ENCODE measurements around the gene CCDC57.
A peak's percentile ranks its signal among the peaks of the same experiment; 100 is the strongest.

The CCDC57 gene

DNA sequence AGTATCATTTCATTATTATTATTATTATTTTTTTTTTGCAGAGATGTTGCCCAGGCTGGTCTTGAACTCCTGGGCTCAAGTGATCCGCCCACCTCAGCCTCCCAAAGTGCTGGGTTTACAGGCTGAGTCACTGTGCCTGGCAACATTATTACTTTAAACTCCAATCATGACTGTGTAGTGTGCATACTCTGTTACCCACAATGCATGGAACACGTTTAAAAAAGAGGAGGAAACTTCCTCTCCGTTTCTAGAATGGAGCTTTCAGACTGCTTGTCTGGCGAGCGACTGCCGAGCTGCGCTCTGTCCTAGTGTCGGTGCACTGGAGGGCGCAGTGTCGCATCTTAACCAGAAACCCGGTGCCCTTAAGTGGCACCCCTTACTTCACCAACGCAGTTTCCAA, 92.5 kb downstream of the CCDC57 start:
- DNase-seq, result peak; percentile 54

GRCh38 chr17:82118815-82119380, 93.7 kb downstream of the CCDC57 start:
- no peak for DNase-seq

- no peak for DNase-seq
These were observed 94.4 kb downstream of the CCDC57 start for GRCh38 chr17:82118168-82118814.

DNA sequence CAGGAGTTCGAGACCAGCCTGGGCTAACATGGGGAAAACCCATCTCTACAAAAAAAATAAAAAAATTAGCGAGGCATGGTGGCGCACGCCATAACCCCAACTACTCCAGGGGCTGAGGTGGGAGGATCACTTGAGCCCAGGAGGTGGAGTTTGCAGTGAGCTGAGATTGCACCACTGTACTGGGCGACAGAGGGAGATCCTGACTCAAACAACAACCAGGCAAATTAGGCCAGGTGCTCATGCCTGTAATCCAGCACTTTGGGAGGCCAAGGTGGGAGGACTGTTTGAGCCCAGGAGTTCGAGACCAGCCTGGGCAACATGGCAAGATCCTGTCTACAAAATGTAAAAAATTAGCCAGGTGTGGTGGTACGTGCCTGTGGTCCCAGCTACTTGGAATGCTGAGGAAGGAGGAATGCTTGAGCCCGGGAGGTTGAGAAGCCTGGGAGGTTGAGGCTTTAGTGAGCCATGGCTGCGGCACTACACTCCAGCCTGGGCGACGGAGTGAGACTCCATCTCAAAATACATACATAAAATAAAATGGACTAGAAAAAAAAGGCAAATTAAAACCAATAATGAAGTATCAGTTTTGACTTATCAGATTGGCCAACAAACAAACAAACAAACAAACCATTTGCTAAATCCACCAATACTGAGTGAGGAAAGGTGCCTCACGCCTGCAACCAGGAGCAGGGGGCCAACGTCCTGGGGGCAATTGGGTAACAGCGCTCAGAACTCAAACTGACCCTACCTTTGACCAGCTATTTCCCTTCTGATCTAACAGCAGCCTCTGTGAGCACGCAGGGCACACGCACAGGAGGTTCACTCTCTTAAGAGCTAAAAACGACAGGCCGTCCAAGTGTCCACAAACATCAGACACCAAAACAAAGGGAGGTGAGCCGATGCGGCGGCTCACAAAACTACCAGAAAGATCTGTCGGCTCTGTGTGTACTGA, 95.2 kb downstream of the CCDC57 start:
- DNase-seq, result no peak

DNA sequence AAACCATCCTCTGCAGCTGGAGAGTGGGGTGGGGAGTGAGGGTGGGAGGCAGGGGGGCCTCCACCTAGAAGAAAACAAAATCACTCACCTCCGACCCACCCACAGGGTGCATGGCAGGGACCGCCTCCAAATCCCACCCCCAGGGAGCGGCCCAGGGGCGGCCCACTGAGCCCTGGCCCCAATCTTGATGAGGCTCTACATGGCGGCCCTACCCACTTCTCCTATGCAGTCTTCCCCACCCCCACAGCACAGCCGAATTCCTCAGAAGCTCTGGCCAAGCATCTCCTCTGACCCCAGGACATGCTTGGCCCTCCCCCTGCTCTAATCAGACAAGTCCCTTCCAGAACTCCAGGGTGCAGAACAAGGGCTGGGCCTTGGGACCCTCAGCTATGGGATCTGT, 96.4 kb downstream of the CCDC57 start:
- DNase-seq, result no peak

DNA sequence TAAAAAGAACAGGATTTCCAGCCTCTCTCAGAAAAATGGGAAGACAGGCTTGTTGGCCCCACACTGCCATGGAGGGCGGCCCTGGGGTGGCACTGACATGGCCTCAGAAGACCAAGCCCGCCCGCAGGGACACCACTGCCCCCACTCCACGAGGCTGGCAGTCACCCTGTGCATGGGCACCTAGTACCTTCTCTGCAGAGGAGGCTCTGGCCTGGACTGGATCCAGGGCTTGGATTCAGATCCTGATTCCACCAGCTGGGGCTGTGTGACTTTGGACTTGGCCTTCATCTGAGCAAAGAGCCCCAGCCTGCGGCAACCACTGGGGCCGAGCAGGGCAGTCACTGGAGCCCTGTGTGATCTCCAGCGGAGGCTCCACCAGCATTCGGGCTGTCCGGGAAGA, 97.8 kb downstream of the CCDC57 start:
- no peak for DNase-seq

DNA sequence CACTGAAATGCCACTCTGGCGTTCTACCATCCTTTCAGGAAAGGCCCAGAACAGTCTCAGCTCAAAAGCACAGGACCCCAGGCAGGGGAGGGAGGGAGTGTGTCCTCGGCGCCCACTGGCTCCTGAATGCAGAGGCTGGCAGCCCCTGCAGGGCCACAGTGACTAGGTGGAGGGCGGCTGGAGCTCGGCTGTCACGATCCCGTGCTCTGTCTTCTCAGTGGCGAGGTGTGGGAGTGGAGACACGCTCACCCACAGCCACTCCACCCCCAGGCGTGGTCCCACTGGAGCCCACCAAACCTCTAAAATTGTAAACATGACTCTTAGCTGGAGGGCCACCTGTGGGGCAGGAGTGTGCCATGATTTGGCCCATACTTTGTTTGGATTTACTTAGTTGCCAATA, 98.2 kb downstream of the CCDC57 start:
- DNase-seq, result no peak

DNA sequence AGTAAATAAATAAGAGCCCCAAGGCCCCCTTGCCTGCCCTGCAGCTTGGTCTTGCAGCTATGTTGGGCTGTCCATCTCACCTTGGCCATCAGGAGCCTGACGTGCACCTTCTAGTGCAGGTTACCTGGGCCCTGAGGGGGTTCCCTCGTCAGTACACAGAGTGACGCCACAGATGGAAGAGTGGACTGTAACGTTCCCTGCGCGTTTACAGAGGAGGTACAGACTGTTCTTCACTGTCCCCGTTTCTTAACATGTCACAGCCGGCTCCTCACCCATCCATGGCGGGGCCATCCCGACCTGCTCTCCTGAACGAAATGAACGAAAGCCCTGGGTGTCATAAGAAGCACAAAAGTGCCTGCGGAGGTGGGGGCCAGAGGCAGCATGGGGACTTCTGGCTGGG, 98.7 kb downstream of the CCDC57 start:
- no peak for DNase-seq

- DNase-seq, result no peak
These were observed 99.2 kb downstream of the CCDC57 start for GRCh38 chr17:82113422-82113821.

- DNase-seq, result no peak
These were observed 99.7 kb downstream of the CCDC57 start for GRCh38 chr17:82112914-82113311.

GRCh38 chr17:82112181-82112913, 100.3 kb downstream of the CCDC57 start:
- DNase-seq, result no peak

DNA sequence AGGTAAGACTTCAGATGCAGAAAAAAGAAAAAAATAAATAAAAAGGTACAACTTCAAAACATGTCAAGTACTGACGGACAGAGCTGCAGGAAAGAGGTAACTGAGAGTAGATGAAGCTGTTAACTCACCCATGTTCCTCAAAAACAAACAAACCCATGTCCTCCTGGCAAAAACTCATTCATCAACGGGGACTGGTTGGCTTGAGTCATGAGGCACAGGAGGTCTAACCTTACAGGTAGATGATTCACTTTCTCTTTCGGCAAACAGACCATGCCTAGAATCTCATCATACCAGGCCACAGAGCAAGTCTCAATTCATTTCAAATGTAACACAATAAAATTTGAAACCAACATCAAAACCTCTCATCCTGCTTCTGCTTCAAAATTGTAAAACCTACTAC, 102.3 kb downstream of the CCDC57 start:
- DNase-seq, result no peak

GRCh38 chr17:82108961-82109475, 103.6 kb downstream of the CCDC57 start:
- no peak for DNase-seq

DNA sequence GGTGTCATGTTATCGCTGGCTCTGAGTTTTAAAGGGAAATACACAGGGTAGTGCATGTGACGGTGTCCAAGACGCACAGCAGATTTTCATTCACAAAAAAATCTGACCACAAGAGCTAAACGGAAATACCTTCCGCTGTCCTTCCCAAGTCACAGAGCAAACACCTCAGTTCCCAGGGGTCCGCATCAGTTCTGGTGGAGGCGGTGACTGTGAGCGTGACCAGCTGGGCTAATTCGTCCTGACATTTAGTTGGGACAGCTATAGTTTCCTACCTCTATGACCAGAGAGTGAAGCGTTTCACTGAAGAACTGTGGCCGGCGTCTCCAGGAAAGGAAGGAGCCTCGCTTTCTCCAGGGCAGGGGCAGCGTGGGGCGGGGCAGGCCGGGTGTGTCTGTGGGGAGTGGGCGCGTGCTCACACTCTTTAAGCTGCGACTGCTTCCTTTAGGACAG, 104.1 kb downstream of the CCDC57 start:
- DNase-seq, result no peak

DNA sequence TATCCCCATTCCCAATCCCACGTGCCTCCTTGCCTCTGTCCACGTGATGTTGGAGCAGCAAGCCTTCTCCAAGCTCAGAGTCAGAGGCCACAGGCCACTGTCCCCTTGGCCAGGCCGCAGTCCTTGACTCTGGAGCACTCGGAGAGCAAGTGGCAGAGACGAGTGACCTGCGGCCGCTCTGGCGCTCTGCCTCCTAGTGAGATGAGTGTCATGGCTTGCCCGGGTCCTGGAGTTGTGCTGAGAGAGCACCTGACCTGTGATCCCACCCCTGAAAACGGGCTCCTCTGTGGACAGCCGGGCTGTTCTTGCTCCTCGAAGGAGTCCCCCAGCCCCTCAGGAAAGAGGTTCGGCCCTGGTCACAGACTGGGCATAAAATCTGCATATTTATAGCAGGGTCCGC, 104.6 kb downstream of the CCDC57 start:
- DNase-seq, result no peak

DNA sequence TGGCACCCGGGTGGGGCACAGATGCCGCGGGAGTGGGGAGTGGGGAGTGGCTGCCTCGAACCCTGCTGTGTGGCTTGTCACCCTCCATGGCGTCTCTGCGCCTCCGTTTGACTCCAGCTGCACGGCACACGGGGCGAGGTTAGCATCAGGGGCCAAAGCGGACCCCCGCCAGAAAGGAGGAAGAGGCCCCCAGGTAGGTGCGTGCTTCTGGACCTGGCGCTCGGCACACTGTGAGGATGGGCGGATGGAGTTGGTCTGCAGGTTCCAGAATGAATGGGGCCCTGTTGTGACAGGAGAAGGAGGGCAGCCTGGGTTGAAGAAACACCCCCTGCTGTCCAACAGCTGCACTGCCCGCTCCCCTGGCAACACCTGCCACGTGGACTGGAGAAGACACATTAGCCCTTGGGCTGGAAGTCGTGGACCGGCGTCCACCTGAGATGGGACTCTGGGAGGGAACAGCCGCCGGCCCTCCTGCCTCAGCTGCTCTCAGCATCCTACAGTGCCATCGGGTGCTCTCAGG, 105.2 kb downstream of the CCDC57 start:
- no peak for DNase-seq

DNA sequence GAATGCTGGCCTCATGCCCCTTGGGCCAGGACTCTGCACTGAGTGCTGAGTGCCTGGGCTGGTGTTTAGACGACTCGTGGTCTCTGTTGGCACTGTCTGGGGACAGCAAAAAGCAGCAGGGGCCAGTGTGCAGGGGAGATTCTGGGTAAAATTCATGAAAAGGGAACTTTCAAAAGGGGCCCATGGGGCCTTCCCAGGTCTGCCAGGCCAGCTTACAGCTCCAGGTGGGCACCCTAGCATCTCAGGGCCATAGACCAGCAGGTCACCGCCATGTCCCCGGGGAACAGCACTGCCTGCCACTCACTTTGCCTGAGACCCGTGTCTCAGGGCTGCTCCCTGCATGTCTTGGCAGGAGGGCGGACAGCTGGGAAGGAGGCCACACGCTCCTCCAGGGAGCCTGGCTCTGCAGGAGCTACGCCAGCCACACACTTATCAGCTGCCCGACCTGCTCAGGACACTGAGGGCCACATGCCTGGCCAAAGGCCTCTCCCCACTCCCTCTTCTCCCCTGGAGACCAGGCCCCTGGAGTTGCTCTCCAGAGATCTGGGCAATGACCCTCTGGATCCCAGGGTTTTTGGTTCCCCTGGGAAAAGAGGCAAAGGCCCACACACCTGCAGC, 105.8 kb downstream of the CCDC57 start:
- DNase-seq, result no peak

DNA sequence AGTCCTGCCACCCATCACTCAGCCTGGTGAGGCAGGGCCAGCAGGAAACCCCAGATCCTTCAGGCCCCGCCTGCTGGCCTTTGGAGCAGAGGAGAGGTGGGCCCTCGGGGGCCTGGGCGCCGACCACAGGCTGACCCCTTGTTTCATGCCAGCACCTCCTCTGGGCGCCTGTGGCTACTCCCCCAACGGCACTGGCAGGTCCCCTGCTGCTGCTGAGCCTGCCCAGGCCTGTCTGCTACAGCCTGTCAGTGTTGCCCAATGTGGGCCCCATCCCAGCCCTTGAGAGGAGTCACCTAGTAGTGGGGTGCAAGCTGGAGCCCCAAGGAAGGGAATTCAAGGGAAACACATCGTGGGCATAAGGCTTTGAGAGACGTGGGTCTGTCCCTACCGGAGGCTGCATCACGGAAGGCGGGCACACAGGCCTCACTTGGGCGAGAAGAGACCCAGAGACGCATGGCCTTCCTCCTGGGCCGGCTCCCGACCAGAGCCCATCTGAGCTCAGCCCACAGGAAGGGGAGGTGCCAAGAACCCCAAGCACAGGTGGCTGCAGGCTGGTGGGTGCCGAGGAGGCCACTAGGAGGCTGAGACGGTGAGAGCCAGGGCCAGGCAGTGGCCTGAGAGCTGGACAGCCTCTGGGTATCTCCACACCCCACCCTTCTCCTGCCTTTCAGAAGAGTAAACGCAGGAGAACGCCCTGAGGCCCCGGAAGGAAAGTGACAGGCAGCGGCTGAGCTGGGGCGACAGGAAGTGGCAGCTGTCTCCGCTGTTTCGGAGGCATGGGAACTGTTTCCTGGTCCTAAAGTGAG, 106.6 kb downstream of the CCDC57 start:
- no peak for DNase-seq

- DNase-seq, result no peak
These were observed 107.2 kb downstream of the CCDC57 start for GRCh38 chr17:82105417-82105881.

- DNase-seq, result no peak
These were observed 107.7 kb downstream of the CCDC57 start for GRCh38 chr17:82104797-82105416.

All from fibroblast of skin of abdomen (primary cell).